Heart left ventricle (tissue), 13 donors: Measurements from ENCODE around the gene GBA3.

Source experiments
- POLR2A ChIP-seq, 2 donors: fragments of 450-650 bp; IDR thresholded peaks; one replicate each; pipeline ENCODE4 v1.6.1; 2017; ENCODE audit warnings: antibody characterized with exemption in 2 of 2, mild to moderate bottlenecking in 2 of 2, moderate library complexity in 2 of 2
- TF ChIP-seq, protein P1 (sequence below), 12 donors: fragments of 200-600 bp; sonication (generic) in 4 of 12; IDR thresholded peaks; one replicate each; pipeline versions ENCODE4 v1.5.0 to v1.8.0; 2018 to 2022; ENCODE audit warnings: antibody characterized with exemption in 12 of 12, mild to moderate bottlenecking in 5 of 12
- donor health status: ischemic (EF 13 %, LVEDD 7.1; RV severe dilation, severe dysfunction).
- donor health status: DM: no; HTN: yes; CAD: no.
- donor health status: DM: no; HTN: no; CAD: no.
- donor health status: ischemic (EF 25% LVEDD 6.9; RV normal size, moderate dysfunction).
- donor health status: ischemic (EF 25% LVEDD 5.7; RV mildly dilated, moderate dysfunction).
- donor health status: ischemic (EF 35%, LVEDD 5.7; RV mildly dilated, moderate dysfunction).
- donor health status: nonischemic (EF 11% LVEDD 7.7; RV severe dilation, severe dysfunction).
- donor health status: DM: yes; HTN: yes; CAD: no.
- donor health status: PGD.
- donor health status: ischemic (EF 29% LVEDD 5.4; RV normal size, mild dysfunction).
- donor health status: nonischemic (EF 23%, LVEDD 6.1; RV moderate dilation, normal function).

DNA sequence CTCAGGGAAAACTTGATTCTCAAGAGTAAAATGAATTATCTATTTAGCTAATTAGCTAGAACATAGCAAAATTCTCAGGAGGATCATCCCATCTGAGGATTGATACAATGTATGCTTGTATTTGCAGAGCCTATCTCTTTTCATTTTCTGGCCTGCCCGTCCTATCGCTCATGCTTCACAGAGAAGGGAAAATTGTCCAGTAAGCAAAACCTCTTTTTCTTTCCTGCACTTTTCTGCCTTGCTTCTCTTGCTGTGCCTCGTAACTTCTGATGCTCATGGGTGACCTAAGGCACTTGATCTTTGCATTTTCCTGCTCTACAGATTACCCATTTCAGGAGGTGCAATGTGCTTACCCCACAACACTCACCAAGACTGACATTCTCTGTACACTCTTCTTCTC, 88.1 kb downstream of the GBA3 start:
- TF ChIP-seq, protein P1, sequence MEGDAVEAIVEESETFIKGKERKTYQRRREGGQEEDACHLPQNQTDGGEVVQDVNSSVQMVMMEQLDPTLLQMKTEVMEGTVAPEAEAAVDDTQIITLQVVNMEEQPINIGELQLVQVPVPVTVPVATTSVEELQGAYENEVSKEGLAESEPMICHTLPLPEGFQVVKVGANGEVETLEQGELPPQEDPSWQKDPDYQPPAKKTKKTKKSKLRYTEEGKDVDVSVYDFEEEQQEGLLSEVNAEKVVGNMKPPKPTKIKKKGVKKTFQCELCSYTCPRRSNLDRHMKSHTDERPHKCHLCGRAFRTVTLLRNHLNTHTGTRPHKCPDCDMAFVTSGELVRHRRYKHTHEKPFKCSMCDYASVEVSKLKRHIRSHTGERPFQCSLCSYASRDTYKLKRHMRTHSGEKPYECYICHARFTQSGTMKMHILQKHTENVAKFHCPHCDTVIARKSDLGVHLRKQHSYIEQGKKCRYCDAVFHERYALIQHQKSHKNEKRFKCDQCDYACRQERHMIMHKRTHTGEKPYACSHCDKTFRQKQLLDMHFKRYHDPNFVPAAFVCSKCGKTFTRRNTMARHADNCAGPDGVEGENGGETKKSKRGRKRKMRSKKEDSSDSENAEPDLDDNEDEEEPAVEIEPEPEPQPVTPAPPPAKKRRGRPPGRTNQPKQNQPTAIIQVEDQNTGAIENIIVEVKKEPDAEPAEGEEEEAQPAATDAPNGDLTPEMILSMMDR (IDR thresholded peaks at IDR 0.05) = no peak
- TF ChIP-seq POLR2A (IDR thresholded peaks at IDR 0.05) = no peak
